ENCODE measurements around the gene CCDC9. TPM values are rescaled to one million over a fixed set of nuclear protein-coding genes. Genes with fewer than 3 reads are reported as not detected.
A peak's percentile ranks its signal among the peaks of the same experiment; 100 is the strongest.

The CCDC9 gene
- total and polyA plus RNA-seq, 2 donors (not counting 1 experiment from before 2014, with no cell fraction given), result 7.2 to 8.1 TPM

GRCh38 chr19:47266401-47266941, 10.1 kb downstream of the CCDC9 start:
- Histone ChIP-seq H2AFZ (ENCODE audit: low read length) (no peak overlapping the region), H3K4me1 (ENCODE audit: control insufficient read depth, extremely low read depth, insufficient read depth, low read length) (no peaks in the 10 kb centered on the region), H4K20me1 (ENCODE audit: control insufficient read depth, extremely low read depth, insufficient read depth, low read length) (no peaks in the 10 kb centered on the region), H3K9ac (ENCODE audit: insufficient read depth, low read length) (no peak overlapping the region), H3K9me3 (ENCODE audit: control insufficient read depth, insufficient read depth, low read depth, low read length) (no peaks in the 10 kb centered on the region), H3K27me3 (ENCODE audit: control insufficient read depth, insufficient read depth, low read length) (no peaks in the 10 kb centered on the region), H3K79me2 (ENCODE audit: control insufficient read depth, insufficient read depth, low read length) (no peaks in the 10 kb centered on the region), H3K27ac (ENCODE audit: insufficient read depth, low read length) (no peak overlapping the region), H3K4me3 (replicated peaks in 1 of 4; ENCODE audit: control extremely low read depth in 1 of 4, insufficient read depth in 1 of 4, low read depth in 3 of 4, low read length in 4 of 4) (no peak overlapping the region), H3K4me2 (ENCODE audit: extremely low read depth, insufficient read depth, low read length) (no peak overlapping the region), H3K36me3 (ENCODE audit: control insufficient read depth, insufficient read depth, low read length) (peaks cover 16% of the 10 kb centered on the region)
- DNase-seq (ENCODE audit: low read depth in 2 of 2), result peak in 1 of 2 donors; percentile 32
- TF ChIP-seq EZH2 (IDR thresholded peaks at IDR 0.05; ENCODE audit: low read length, missing control alignments) (no peak), CTCF (conservative IDR thresholded peaks at IDR 0.05 in 1 of 2, IDR thresholded peaks at IDR 0.05 in 1 of 2; ENCODE audit: low read depth in 1 of 2, low read length in 2 of 2) (no peak)

- Histone ChIP-seq H2AFZ (ENCODE audit: low read length) (no peak overlapping the region), H3K27me3 (ENCODE audit: control insufficient read depth, insufficient read depth, low read length) (no peaks in the 10 kb centered on the region), H3K27ac (ENCODE audit: insufficient read depth, low read length) (no peak overlapping the region), H3K79me2 (ENCODE audit: control insufficient read depth, insufficient read depth, low read length) (no peaks in the 10 kb centered on the region), H3K36me3 (ENCODE audit: control insufficient read depth, insufficient read depth, low read length) (peaks cover 16% of the 10 kb centered on the region), H3K9me3 (ENCODE audit: control insufficient read depth, insufficient read depth, low read depth, low read length) (no peaks in the 10 kb centered on the region), H3K9ac (ENCODE audit: insufficient read depth, low read length) (no peak overlapping the region), H3K4me2 (ENCODE audit: extremely low read depth, insufficient read depth, low read length) (no peak overlapping the region), H3K4me1 (ENCODE audit: control insufficient read depth, extremely low read depth, insufficient read depth, low read length) (no peaks in the 10 kb centered on the region), H4K20me1 (ENCODE audit: control insufficient read depth, extremely low read depth, insufficient read depth, low read length) (no peaks in the 10 kb centered on the region), H3K4me3 (replicated peaks in 1 of 4; ENCODE audit: control extremely low read depth in 1 of 4, insufficient read depth in 1 of 4, low read depth in 3 of 4, low read length in 4 of 4) (no peak overlapping the region)
- no peak for TF ChIP-seq EZH2 (IDR thresholded peaks at IDR 0.05; ENCODE audit: low read length, missing control alignments)
- no peak for TF ChIP-seq CTCF (conservative IDR thresholded peaks at IDR 0.05 in 1 of 2, IDR thresholded peaks at IDR 0.05 in 1 of 2; ENCODE audit: low read depth in 1 of 2, low read length in 2 of 2)
- no peak for DNase-seq (ENCODE audit: low read depth in 2 of 2)
Measured at GRCh38 chr19:47267350-47267759, 11.0 kb downstream of the CCDC9 start.

DNA sequence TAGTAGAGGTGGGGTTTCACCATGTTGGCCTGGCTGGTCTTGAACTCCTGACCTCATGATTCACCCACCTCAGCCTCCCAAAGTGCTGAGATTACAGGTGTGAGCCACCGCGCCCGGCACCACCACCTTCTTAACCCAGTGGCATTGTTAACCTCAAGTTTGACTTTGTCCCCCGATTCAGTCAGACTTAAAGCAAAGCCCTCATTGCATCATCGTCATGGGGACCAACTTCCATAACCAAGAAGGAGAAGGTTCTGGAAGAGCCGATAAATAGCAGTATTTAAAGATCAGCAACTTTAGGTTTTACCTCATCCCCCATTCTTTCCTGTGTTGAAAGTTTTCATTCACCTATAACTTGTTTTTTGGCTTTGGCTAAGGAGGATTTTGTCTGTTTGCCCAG, 11.7 kb downstream of the CCDC9 start:
- H3K4me3 ChIP-seq (replicated peaks in 1 of 4; ENCODE audit: control extremely low read depth in 1 of 4, insufficient read depth in 1 of 4, low read depth in 3 of 4, low read length in 4 of 4), result no peak overlapping the region
- H3K4me1 ChIP-seq (ENCODE audit: control insufficient read depth, extremely low read depth, insufficient read depth, low read length), result peaks cover 6% of the 10 kb centered on the region
- no peak overlapping the region for H3K27ac ChIP-seq (ENCODE audit: insufficient read depth, low read length)
- H3K9me3 ChIP-seq (ENCODE audit: control insufficient read depth, insufficient read depth, low read depth, low read length), result no peaks in the 10 kb centered on the region
- no peak for DNase-seq (ENCODE audit: low read depth in 2 of 2)
- H4K20me1 ChIP-seq (ENCODE audit: control insufficient read depth, extremely low read depth, insufficient read depth, low read length), result no peaks in the 10 kb centered on the region
- no peaks in the 10 kb centered on the region for H3K79me2 ChIP-seq (ENCODE audit: control insufficient read depth, insufficient read depth, low read length)
- no peaks in the 10 kb centered on the region for H3K27me3 ChIP-seq (ENCODE audit: control insufficient read depth, insufficient read depth, low read length)
- no peak overlapping the region for H3K4me2 ChIP-seq (ENCODE audit: extremely low read depth, insufficient read depth, low read length)
- H2AFZ ChIP-seq (ENCODE audit: low read length), result no peak overlapping the region
- no peak overlapping the region for H3K9ac ChIP-seq (ENCODE audit: insufficient read depth, low read length)
- TF ChIP-seq CTCF (conservative IDR thresholded peaks at IDR 0.05 in 1 of 2, IDR thresholded peaks at IDR 0.05 in 1 of 2; ENCODE audit: low read depth in 1 of 2, low read length in 2 of 2), result no peak
- no peak for TF ChIP-seq EZH2 (IDR thresholded peaks at IDR 0.05; ENCODE audit: low read length, missing control alignments)
- peaks cover 15% of the 10 kb centered on the region for H3K36me3 ChIP-seq (ENCODE audit: control insufficient read depth, insufficient read depth, low read length)

All from fibroblast of lung (primary cell).